SK-N-SH treated with all-trans-retinoic acid at 6 μM for 48 hours (cell line): Measurements from ENCODE around the gene AGAP1.

Source experiments
- BACH2 ChIP-seq: fragments of 250-450 bp; sonication (Bioruptor Pico); IDR thresholded peaks from 2 replicates; pipeline ENCODE4 v1.9.0; 2021; ENCODE audit warnings: mild to moderate bottlenecking, borderline replicate concordance
- CSDC2 ChIP-seq: fragments of 250-450 bp; sonication (Bioruptor Pico); IDR thresholded peaks from 2 replicates; pipeline ENCODE4 v1.5.0; 2020; ENCODE audit warnings: mild to moderate bottlenecking, moderate library complexity
- ESRRG ChIP-seq: fragments of 250-450 bp; sonication (Bioruptor Pico); IDR thresholded peaks from 2 replicates; pipeline ENCODE4 v1.6.1; 2021; ENCODE audit warnings: mild to moderate bottlenecking
- GLIS3 ChIP-seq: fragments of 250-450 bp; sonication (Bioruptor Pico); IDR thresholded peaks from 2 replicates; pipeline ENCODE4 v1.5.0; 2020; ENCODE audit warnings: mild to moderate bottlenecking, moderate library complexity
- ISL1 ChIP-seq: fragments of 250-450 bp; sonication (Bioruptor Pico); IDR thresholded peaks from 2 replicates; pipeline ENCODE4 v2.1.2; 2022; ENCODE audit warnings: mild to moderate bottlenecking, moderate library complexity
- TSHZ2 ChIP-seq: fragments of 250-450 bp; sonication (Bioruptor Pico); IDR thresholded peaks from 2 replicates; pipeline ENCODE4 v1.5.0; 2020; ENCODE audit warnings: mild to moderate bottlenecking, moderate library complexity

GRCh38 chr2:235577404-235578330 lies 83.8 kb downstream of the AGAP1 start:
- no peak for TF ChIP-seq CSDC2 (CRISPR knock-in tag)
- TF ChIP-seq GLIS3 (CRISPR knock-in tag): no peak
- TF ChIP-seq TSHZ2: no peak
- no peak for TF ChIP-seq ESRRG
- no peak for TF ChIP-seq ISL1
- TF ChIP-seq BACH2: no peak
